Astrocyte (in vitro differentiated cells and primary cell): Measurements from ENCODE around the gene OXER1. TPM values are rescaled to one million over a fixed set of nuclear protein-coding genes. Genes with fewer than 3 reads are reported as not detected.

ENCODE experiments used
- DNase-seq: peaks from one replicate; pipeline ENCODE4 v3.0.0-alpha.2; 2010; ENCODE audit warnings: low read depth
- FAIRE-seq: peaks from 2 replicates; lab custom pipeline; 2011; peaks lifted over from hg19 to GRCh38; lab: Jason Lieb, UNC
- H2AFZ ChIP-seq: 2 replicates; pipeline ENCODE4 v1.6.0; 2012; ENCODE audit warnings: low read depth, low read length, inconsistent platforms
- H3K27ac ChIP-seq: 2 replicates; pipeline ENCODE4 v1.5.1; 2011; ENCODE audit warnings: low read depth, low read length, inconsistent platforms
- H3K27me3 ChIP-seq: 2 replicates; pipeline ENCODE4 v1.6.0; 2011; ENCODE audit warnings: low read length, inconsistent platforms; ENCODE audit not compliant: insufficient read depth
- H3K36me3 ChIP-seq: 2 replicates; pipeline ENCODE4 v1.5.1; 2011; ENCODE audit warnings: low read length, inconsistent platforms; ENCODE audit not compliant: insufficient read depth
- H3K4me1 ChIP-seq: 2 replicates; pipeline ENCODE4 v1.5.1; 2011; ENCODE audit warnings: low read length, inconsistent platforms; ENCODE audit not compliant: insufficient read depth
- H3K4me2 ChIP-seq: 2 replicates; pipeline ENCODE4 v1.6.0; 2012; ENCODE audit warnings: low read length, inconsistent platforms
- H3K4me3 ChIP-seq: 2 replicates; pipeline ENCODE4 v1.5.1; 2011; ENCODE audit warnings: low read depth, mild to moderate bottlenecking, low read length, inconsistent platforms; ENCODE audit not compliant: insufficient read depth
- H3K79me2 ChIP-seq: 2 replicates; pipeline ENCODE4 v1.6.0; 2012; ENCODE audit warnings: mild to moderate bottlenecking, low read length, inconsistent platforms; ENCODE audit not compliant: insufficient read depth
- H3K9ac ChIP-seq: 2 replicates; pipeline ENCODE4 v1.6.0; 2012; ENCODE audit warnings: mild to moderate bottlenecking, low read length, inconsistent platforms
- H3K9me3 ChIP-seq: 2 replicates; pipeline ENCODE4 v1.5.1; 2012; ENCODE audit warnings: low read depth, mild to moderate bottlenecking, low read length, inconsistent platforms; ENCODE audit not compliant: insufficient read depth
- H4K20me1 ChIP-seq: 2 replicates; pipeline ENCODE4 v1.6.0; 2012; ENCODE audit warnings: low read length, inconsistent platforms; ENCODE audit not compliant: insufficient read depth
- H3K27ac Mint-ChIP-seq: one replicate; pipeline ENCODE4 v1.8.0; 2021; ENCODE audit warnings: mild to moderate bottlenecking, mixed read lengths; ENCODE audit not compliant: unreplicated experiment
- H3K27me3 Mint-ChIP-seq: one replicate; pipeline ENCODE4 v1.8.0; 2021; ENCODE audit warnings: low read depth, mixed read lengths; ENCODE audit not compliant: unreplicated experiment
- H3K36me3 Mint-ChIP-seq: one replicate; pipeline ENCODE4 v1.8.0; 2021; ENCODE audit warnings: low read depth, mixed read lengths; ENCODE audit not compliant: unreplicated experiment
- H3K4me1 Mint-ChIP-seq: one replicate; pipeline ENCODE4 v1.8.0; 2021; ENCODE audit warnings: low read depth, mixed read lengths; ENCODE audit not compliant: unreplicated experiment
- H3K4me3 Mint-ChIP-seq: one replicate; pipeline ENCODE4 v1.8.0; 2021; ENCODE audit warnings: mild to moderate bottlenecking, moderate library complexity, mixed read lengths; ENCODE audit not compliant: unreplicated experiment
- H3K9me3 Mint-ChIP-seq: one replicate; pipeline ENCODE4 v1.8.0; 2021; ENCODE audit warnings: mild to moderate bottlenecking, mixed read lengths; ENCODE audit not compliant: unreplicated experiment
- CTCF ChIP-seq: IDR thresholded peaks from 2 replicates; pipeline ENCODE4 v1.5.1; 2011; ENCODE audit warnings: low read depth, mild to moderate bottlenecking, inconsistent platforms, low read length, moderate library complexity; ENCODE audit not compliant: insufficient read depth
- EZH2 ChIP-seq: IDR thresholded peaks from 2 replicates; pipeline ENCODE4 v1.6.1; 2012; ENCODE audit warnings: mild to moderate bottlenecking, low read length, inconsistent platforms; ENCODE audit not compliant: insufficient read depth
- total RNA-seq: library from RNA; stranded (reverse); gene quantifications from 2 replicates; pipeline ENCODE4 v1.2.1, GENCODE V29; 2021

OXER1 gene
- total RNA-seq, 1 donor from 2014 or later: 0.39 TPM

- TF ChIP-seq CTCF: no peak
- TF ChIP-seq EZH2: no peak
- H3K36me3 Mint-ChIP-seq: peaks cover 3% of the 10 kb centered on the region
- no peaks in the 10 kb centered on the region for H3K4me1 ChIP-seq
- H3K36me3 ChIP-seq: no peaks in the 10 kb centered on the region
- no peak overlapping the region for H2AFZ ChIP-seq
- H3K9me3 ChIP-seq: no peaks in the 10 kb centered on the region
- DNase-seq (no peak), FAIRE-seq (no peak)
- no peak overlapping the region for H3K27ac ChIP-seq
- H3K4me3 Mint-ChIP-seq: no peak overlapping the region
- H3K27ac Mint-ChIP-seq: no peak overlapping the region
- H3K79me2 ChIP-seq: no peaks in the 10 kb centered on the region
- H3K9ac ChIP-seq: no peak overlapping the region
- H3K9me3 Mint-ChIP-seq: peaks cover 1% of the 10 kb centered on the region
- no peak overlapping the region for H3K4me2 ChIP-seq
- H4K20me1 ChIP-seq: no peaks in the 10 kb centered on the region
- H3K4me1 Mint-ChIP-seq: no peaks in the 10 kb centered on the region
- peaks cover 2% of the 10 kb centered on the region for H3K27me3 Mint-ChIP-seq
- H3K27me3 ChIP-seq: no peaks in the 10 kb centered on the region
- no peak overlapping the region for H3K4me3 ChIP-seq
Measured at GRCh38 chr2:42769583-42770287, 5.8 kb upstream of the OXER1 start.

GRCh38 chr2:42768706-42769256 lies 4.8 kb upstream of the OXER1 start:
- H2AFZ ChIP-seq: no peak overlapping the region
- H3K27me3 ChIP-seq: no peaks in the 10 kb centered on the region
- no peaks in the 10 kb centered on the region for H3K4me1 ChIP-seq

More at GRCh38 chr2:42768706-42769256, 4.8 kb upstream of the OXER1 start:
- FAIRE-seq: no peak
- no peak overlapping the region for H3K4me3 Mint-ChIP-seq
- Histone ChIP-seq H3K36me3 (no peaks in the 10 kb centered on the region), H3K79me2 (no peaks in the 10 kb centered on the region), H3K9me3 (no peaks in the 10 kb centered on the region), H3K27ac (no peak overlapping the region), H3K9ac (no peak overlapping the region), H3K4me2 (no peak overlapping the region), H4K20me1 (no peaks in the 10 kb centered on the region), H3K4me3 (no peak overlapping the region)
- no peak overlapping the region for H3K27ac Mint-ChIP-seq
- no peak for DNase-seq
- peaks cover 3% of the 10 kb centered on the region for H3K36me3 Mint-ChIP-seq
- no peaks in the 10 kb centered on the region for H3K27me3 Mint-ChIP-seq
- H3K4me1 Mint-ChIP-seq: no peaks in the 10 kb centered on the region
- peaks cover 1% of the 10 kb centered on the region for H3K9me3 Mint-ChIP-seq
- TF ChIP-seq EZH2: no peak
- TF ChIP-seq CTCF: no peak
